ENCODE results near the gene ZRSR2.

DNA sequence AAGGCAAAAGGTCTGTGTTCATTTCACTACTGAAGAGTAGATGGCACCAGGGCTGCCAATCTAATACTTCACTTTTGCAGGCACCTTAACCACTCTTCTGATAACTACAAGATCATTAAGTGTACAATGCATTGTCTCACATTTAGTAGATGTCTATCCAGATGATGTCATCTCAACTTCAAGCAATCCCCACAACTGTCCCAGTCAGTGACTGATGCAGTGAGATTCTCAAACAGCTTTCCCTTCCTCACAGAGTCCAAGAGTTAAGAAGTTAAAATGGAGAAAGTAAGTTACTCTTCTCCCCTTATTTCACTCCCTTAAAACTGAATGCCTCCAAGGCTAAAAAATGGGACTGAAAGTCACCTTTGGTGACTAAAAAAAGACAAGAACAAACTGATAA is 53.7 kb downstream of the ZRSR2 start:
- no peak for TF ChIP-seq CTCF (IDR thresholded peaks at IDR 0.05; ENCODE audit: control extremely low read depth in 1 of 3, insufficient read depth in 1 of 3, low read depth in 1 of 3, low read length in 3 of 3)
- TF ChIP-seq GABPA (IDR thresholded peaks at IDR 0.05; ENCODE audit: borderline replicate concordance, insufficient read depth, low read length): no peak
- no peak for TF ChIP-seq TAF1 (IDR thresholded peaks at IDR 0.05; ENCODE audit: low read depth, low read length)
- TF ChIP-seq CBX5 (IDR thresholded peaks at IDR 0.05; ENCODE audit: low read depth, low read length): no peak
- no peak for TF ChIP-seq RFX5 (IDR thresholded peaks at IDR 0.05; ENCODE audit: borderline replicate concordance, low read depth, low read length)
- no peak for TF ChIP-seq POLR2A (IDR thresholded peaks at IDR 0.05; ENCODE audit: control extremely low read depth in 1 of 2, low read depth in 2 of 2, low read length in 2 of 2)
- TF ChIP-seq E2F6 (IDR thresholded peaks at IDR 0.05): no peak
- TF ChIP-seq MAX (IDR thresholded peaks at IDR 0.05): no peak
- TF ChIP-seq TCF12 (IDR thresholded peaks at IDR 0.05; ENCODE audit: low read depth, low read length): no peak
- no peak for TF ChIP-seq EZH2 (IDR thresholded peaks at IDR 0.05; ENCODE audit: low read depth, low read length, severe bottlenecking)
- TF ChIP-seq POU5F1 (IDR thresholded peaks at IDR 0.05; ENCODE audit: low read depth, low read length): no peak

Measured in H1 (cell line).